A673 (cell line): Measurements from ENCODE around the gene SUPT6H.
A peak's percentile ranks its signal among the peaks of the same experiment; 100 is the strongest.

Source experiments
- EZH2 ChIP-seq: fragments of 200-600 bp; sonication (generic); IDR thresholded peaks from 2 replicates; pipeline ENCODE4 v1.6.1; 2017; ENCODE audit warnings: borderline replicate concordance, low read depth, mild to moderate bottlenecking, mixed read lengths, antibody characterized with exemption, low read length; ENCODE audit not compliant: poor library complexity, severe bottlenecking
- TF ChIP-seq, protein P1 (sequence below): fragments of 300-800, 200-600 bp; sonication (generic); conservative IDR thresholded peaks from 2 replicates; pipeline ENCODE4 v1.5.1; 2017; ENCODE audit warnings: low read depth, mild to moderate bottlenecking, antibody characterized with exemption, low read length, moderate library complexity, mixed read lengths

DNA sequence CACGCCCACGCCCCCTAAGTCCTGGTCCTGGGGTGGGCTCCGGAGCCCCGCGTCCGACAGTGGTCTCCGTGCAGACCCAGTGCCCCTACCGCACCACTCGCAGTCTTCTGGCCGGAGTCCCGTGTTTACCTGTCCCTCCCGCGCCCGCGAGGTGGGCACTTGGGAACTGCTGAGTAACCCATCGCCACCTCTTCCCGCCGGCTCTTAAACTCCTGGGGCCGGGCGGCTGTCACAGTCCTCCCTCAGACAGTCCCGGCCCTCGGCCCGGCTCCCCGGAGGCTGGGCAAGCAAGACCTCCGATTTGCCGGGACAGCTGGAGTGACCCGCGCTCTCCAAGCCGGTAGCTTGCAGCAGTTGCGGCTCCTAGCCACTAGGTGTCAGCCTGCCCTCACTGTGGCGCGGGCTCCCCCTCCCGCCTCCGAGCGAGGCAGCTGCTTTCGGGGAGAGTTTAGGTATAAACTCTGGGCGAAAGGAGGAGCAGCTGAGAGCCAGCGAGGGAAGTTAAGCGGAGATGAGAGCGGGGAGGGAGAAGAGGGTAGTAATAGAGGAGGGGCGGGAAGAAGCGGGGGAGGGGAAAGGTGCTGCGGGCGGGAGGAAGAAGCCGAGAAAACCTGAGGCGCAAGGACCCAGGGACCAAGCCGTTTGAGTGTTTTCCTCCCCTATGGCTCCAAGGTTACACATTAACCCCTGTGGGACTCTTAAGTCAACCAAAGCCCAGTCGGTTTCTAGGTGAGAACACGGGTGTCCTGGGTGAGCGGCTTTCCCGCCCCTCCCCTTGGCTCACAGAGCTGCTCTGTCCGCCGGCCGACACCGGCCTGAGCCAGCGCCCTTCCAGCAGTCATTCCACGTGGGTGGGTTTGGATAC lies 64.9 kb downstream of the SUPT6H start:
- TF ChIP-seq, protein P1, sequence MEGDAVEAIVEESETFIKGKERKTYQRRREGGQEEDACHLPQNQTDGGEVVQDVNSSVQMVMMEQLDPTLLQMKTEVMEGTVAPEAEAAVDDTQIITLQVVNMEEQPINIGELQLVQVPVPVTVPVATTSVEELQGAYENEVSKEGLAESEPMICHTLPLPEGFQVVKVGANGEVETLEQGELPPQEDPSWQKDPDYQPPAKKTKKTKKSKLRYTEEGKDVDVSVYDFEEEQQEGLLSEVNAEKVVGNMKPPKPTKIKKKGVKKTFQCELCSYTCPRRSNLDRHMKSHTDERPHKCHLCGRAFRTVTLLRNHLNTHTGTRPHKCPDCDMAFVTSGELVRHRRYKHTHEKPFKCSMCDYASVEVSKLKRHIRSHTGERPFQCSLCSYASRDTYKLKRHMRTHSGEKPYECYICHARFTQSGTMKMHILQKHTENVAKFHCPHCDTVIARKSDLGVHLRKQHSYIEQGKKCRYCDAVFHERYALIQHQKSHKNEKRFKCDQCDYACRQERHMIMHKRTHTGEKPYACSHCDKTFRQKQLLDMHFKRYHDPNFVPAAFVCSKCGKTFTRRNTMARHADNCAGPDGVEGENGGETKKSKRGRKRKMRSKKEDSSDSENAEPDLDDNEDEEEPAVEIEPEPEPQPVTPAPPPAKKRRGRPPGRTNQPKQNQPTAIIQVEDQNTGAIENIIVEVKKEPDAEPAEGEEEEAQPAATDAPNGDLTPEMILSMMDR, result peak; percentile 99
- no peak for TF ChIP-seq EZH2
